ENCODE measurements around the gene TIMM22.
"Not testable (repeated sequence)": the region's sequence is repeated elsewhere in the genome, so short reads cannot be mapped to it uniquely, and the experiment has no call there.

TIMM22 gene

DNA sequence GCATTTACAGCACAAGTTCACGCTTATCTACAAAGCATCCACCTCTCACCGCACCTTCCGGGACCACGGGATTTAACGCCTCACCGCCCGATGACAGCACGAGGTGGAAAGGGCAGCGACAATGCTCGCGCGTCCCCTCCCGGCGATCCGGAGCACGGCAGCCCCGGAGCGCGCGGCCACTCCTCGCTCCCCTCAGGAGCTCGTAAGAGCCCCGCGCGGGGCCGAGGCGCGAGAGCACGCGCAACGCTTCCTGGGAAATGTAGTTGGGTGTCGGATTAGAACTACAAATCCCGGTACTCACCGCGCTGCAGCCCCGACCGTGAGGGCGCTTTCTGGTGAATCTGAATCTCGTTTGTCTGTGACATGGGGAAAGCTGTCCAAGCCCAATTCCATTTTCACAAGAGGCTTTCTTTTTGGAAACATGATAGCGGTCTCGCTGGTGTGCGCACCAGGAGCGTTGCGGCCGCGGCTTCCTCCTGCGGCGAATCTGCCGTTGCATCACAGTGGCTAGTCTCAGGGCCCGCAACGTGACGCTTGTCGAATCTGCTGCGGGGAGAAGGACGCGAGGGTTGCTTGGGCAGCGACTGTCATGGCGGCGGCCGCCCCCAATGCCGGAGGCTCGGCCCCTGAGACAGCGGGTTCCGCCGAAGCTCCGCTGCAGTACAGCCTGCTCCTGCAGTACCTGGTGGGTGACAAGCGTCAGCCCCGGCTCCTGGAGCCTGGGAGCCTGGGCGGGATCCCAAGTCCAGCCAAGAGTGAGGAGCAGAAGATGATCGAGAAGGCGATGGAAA is at the start of gene TIMM22:
Gene TIMM22, plus strand, starts transcription at position 576 of the 791 bp plus-strand sequence. Its CDS starts 14 bp downstream, at position 590.
- DNase-seq: peak; percentile 89

GRCh38 chr17:948284-948852 is 48.6 kb upstream of the TIMM22 start:
- DNase-seq: no peak

DNA sequence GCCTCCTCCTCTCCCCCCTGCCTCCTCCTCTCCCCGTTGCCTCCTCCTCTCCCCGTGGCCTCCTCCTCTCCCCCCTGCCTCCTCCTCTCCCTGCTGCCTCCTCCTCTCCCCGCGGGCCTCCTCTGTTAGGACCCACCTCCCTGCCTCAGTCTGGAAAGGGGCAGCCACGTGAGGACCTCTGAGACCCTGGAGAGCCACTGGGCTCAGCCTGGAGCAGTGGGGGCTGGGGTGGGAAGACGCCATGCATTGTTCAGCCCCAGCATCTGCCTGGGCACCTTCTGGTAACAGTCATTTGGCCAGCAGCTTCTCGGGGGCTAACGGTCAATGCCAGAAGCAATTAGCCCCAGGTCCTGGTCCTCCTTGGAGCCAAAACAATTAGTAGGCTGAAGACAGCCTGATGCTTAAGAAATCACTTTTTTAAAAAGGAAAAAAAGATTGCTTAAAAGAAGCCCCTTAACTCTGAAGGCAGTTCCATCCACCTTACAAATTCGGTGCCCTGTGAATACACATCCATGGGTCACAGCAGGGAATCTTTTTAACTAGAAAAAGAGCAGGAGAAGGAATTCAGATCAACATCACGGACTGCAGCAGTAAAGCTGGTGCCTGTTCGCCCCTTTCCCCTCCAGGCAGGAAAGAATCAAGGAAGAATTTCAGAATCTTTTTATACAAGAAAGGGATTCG is 47.2 kb upstream of the TIMM22 start:
- DNase-seq: no peak

- no peak for DNase-seq
Measured at GRCh38 chr17:951325-952132, 45.4 kb upstream of the TIMM22 start.

- DNase-seq: not testable (repeated sequence)
Measured at GRCh38 chr17:952592-952991, 44.3 kb upstream of the TIMM22 start.

DNA sequence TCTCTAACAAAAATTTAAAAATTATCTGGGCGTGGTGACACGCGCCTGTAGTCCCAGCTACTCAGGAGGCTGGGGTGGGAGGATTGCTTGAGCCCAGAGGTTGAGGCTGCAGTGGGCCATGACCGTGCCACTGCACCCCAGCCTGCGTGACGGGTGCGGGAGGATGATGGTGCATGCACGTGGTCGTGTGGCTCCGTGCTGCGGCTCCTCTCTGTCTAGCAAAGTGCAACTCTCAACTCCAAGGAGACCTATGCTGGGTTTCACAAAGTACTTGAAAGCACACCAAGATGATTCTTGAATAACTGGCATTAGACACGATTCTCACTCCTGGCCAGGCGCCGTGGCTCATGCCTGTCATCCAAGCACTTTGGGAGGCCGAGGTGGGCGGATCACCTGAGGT is 43.2 kb upstream of the TIMM22 start:
- no peak for DNase-seq

DNA sequence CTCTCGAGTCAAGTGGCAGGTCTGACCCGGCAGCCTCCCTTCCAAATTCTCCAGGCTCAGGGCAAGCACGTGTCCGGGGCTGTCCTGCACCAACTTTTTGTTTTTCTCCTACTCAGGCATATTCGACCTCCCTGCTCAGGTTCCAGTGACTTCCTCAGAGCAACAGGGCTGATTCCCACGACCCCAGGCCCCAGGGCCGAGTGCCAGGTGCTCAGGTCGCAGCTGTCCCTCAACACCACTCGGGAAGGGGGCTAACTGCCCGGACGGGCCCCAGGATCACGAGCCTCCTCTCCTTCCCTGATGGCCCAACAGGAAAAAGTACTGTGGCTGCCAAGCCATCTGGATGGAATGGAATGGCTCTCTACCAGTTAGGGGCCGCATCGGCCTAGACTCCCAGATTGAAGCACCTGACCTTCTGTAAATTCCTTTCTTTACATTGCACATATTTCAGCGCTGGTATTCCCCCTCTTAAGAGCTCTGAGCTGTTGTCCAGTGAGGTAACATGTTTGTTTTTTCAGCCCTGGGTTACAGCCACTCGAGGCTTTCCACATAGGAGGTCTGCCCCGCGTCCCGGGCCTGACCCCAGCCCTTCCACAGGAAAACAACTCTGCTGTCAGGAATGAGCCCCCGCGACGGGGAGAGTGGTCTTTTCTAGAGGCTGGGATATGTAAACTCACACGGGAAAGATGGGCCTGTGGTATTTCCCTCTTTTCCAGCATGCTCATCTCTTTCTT is 42.3 kb upstream of the TIMM22 start:
- no peak for DNase-seq

DNA sequence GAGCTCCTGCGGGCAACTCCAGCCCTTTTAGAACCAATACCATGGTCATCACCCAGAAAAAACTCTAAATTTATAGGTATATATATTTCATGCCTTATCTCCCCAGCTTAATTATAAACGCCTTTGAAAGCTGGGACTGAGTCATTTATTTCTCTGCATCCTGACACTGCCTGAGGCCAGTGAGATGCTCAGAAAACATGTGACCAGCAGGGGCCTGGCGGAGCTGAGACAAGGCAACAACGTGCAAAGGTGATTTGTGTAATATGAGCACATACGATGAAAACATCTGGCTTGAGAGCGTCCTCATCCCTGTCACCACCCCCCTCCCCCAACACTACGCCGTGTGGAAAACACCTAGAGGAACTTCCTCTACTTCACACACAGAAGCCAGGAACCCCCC is 40.0 kb upstream of the TIMM22 start:
- no peak for DNase-seq

- no peak for DNase-seq
Measured at GRCh38 chr17:957856-958421, 39.0 kb upstream of the TIMM22 start.

DNA sequence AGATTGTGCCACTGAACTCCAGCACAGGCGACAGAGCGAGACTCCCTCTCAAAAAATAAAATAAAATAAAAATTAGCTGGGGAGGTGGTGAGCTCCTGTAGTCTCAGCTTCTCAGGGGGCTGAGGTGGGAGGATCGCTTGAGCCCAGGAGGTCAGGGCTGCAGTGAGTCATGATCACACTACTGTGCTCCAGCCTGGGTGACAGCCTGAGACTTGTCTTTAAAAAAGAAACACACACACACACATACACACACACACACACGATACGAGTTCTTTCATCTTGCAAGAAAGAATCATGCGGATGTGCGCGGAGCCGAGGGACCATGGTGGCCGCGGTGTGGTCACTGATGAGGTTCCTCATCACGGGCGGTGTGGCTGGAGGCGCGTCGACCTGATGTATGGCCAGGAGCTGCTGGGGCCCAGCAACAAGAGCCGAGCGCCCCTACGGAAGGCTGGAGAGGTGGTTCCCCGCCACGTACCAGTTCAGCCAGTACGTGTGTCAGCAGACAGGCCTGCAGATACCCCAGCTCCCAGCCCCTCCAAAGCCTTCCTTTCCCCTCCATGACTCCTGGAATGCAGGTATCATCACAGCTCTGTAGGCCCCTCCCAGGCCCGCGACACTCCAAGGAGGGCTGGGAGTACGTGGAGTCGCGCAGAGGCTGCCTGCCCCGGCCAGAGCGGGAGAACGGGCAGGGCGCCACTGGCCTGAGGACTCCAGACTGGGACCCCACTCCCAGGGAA is 38.0 kb upstream of the TIMM22 start:
- no peak for DNase-seq

DNA sequence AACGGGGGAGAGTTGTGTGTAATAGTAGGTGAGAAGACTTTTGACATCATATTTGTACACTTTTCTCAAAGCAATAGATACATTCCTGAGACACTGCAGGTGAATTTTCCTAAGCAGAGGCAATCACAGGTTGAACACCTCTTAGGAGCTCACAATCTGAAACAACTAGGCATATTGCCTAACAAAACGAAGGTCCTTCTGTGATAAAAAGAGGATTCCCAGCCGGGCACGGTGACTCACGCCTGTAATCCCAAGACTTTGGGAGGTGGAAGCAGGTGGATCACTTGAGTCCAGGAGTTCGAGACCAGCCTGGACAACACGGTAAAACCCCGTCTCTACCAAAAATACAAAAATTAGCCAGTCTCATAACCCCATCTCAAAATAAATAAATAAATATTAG is 34.8 kb upstream of the TIMM22 start:
- DNase-seq: no peak

- DNase-seq: no peak
Measured at GRCh38 chr17:962670-963069, 34.3 kb upstream of the TIMM22 start.

- DNase-seq: no peak
Measured at GRCh38 chr17:964876-965275, 32.1 kb upstream of the TIMM22 start.

GRCh38 chr17:965311-965989 is 31.5 kb upstream of the TIMM22 start:
- DNase-seq: no peak

- no peak for DNase-seq
Measured at GRCh38 chr17:967122-967521, 29.8 kb upstream of the TIMM22 start.

GRCh38 chr17:968812-969730 is 27.9 kb upstream of the TIMM22 start:
- DNase-seq: no peak

GRCh38 chr17:969811-970355 is 27.0 kb upstream of the TIMM22 start:
- no peak for DNase-seq

GRCh38 chr17:970364-970763 is 26.6 kb upstream of the TIMM22 start:
- no peak for DNase-seq

GRCh38 chr17:971861-972260 is 25.1 kb upstream of the TIMM22 start:
- not testable (repeated sequence) for DNase-seq
